Non-pigmented ciliary epithelial cell (primary cell): ENCODE data around the gene PITPNC1.
"Not testable (repeated sequence)": the region's sequence is repeated elsewhere in the genome, so short reads cannot be mapped to it uniquely, and the experiment has no call there.

ENCODE experiments used
- DNase-seq: peaks from one replicate; pipeline ENCODE4 v3.0.0-alpha.2; 2010; ENCODE audit warnings: low read depth

Gene PITPNC1

GRCh38 chr17:67578679-67579405, 201.8 kb downstream of the PITPNC1 start:
- not testable (repeated sequence) for DNase-seq

- DNase-seq = no peak
Measured at GRCh38 chr17:67582673-67583081, 205.6 kb downstream of the PITPNC1 start.

- no peak for DNase-seq
Measured at GRCh38 chr17:67585077-67585602, 208.1 kb downstream of the PITPNC1 start.

GRCh38 chr17:67588326-67588725, 211.2 kb downstream of the PITPNC1 start:
- DNase-seq = no peak

GRCh38 chr17:67594115-67594880, 217.2 kb downstream of the PITPNC1 start:
- DNase-seq = no peak

- no peak for DNase-seq
Measured at GRCh38 chr17:67600408-67600807, 223.3 kb downstream of the PITPNC1 start.

GRCh38 chr17:67601897-67602296, 224.8 kb downstream of the PITPNC1 start:
- DNase-seq = no peak

GRCh38 chr17:67602444-67602843, 225.4 kb downstream of the PITPNC1 start:
- no peak for DNase-seq

- peak; percentile 6 for DNase-seq
Measured at GRCh38 chr17:67602974-67603373, 225.9 kb downstream of the PITPNC1 start.

- DNase-seq = no peak
Measured at GRCh38 chr17:67605256-67605912, 228.3 kb downstream of the PITPNC1 start.

GRCh38 chr17:67606471-67606870, 229.4 kb downstream of the PITPNC1 start:
- DNase-seq = peak; percentile 4

- no peak for DNase-seq
Measured at GRCh38 chr17:67606896-67607604, 230.0 kb downstream of the PITPNC1 start.

- DNase-seq = no peak
Measured at GRCh38 chr17:67610061-67610460, 233.0 kb downstream of the PITPNC1 start.

GRCh38 chr17:67613961-67614360, 236.9 kb downstream of the PITPNC1 start:
- DNase-seq = no peak

GRCh38 chr17:67615011-67615561, 238.0 kb downstream of the PITPNC1 start:
- DNase-seq = no peak

- no peak for DNase-seq
Measured at GRCh38 chr17:67615736-67616135, 238.7 kb downstream of the PITPNC1 start.

- DNase-seq = no peak
Measured at GRCh38 chr17:67617304-67617899, 240.3 kb downstream of the PITPNC1 start.

- no peak for DNase-seq
Measured at GRCh38 chr17:67619555-67619954, 242.5 kb downstream of the PITPNC1 start.

GRCh38 chr17:67620088-67620487, 243.0 kb downstream of the PITPNC1 start:
- DNase-seq = no peak

GRCh38 chr17:67620636-67621035, 243.6 kb downstream of the PITPNC1 start:
- DNase-seq = no peak

GRCh38 chr17:67623767-67624166, 246.7 kb downstream of the PITPNC1 start:
- DNase-seq = no peak
